ENCODE results near the gene MLYCD. TPM values are rescaled to one million over a fixed set of nuclear protein-coding genes. Genes with fewer than 3 reads are reported as not detected.
A peak's percentile ranks its signal among the peaks of the same experiment; 100 is the strongest.

Gene MLYCD
- total and polyA plus RNA-seq, 4 donors: 3.7 to 24.4 (median 7.5) TPM

GRCh38 chr16:83942815-83943515, 44.0 kb downstream of the MLYCD start:
- 18% methylated on average over 11 of the region's 11 CpGs for WGBS
- Histone ChIP-seq H3K4me3 (ENCODE audit: low read depth in 1 of 3, low read length in 3 of 3) (peak overlapping the region in 1 of 3 donors; percentile 4), H3K36me3 (ENCODE audit: control insufficient read depth in 4 of 4, insufficient read depth in 3 of 4, low read depth in 1 of 4, low read length in 3 of 4) (no peaks in the 10 kb centered on the region), H3K4me1 (ENCODE audit: control insufficient read depth in 4 of 4, insufficient read depth in 4 of 4, low read length in 3 of 4) (peaks cover 23 to 73% (median 62%) of the 10 kb centered on the region in 4 donors), H3K27me3 (ENCODE audit: control insufficient read depth in 4 of 4, insufficient read depth in 4 of 4, low read length in 3 of 4) (no peaks in the 10 kb centered on the region), H3K27ac (ENCODE audit: low read depth in 1 of 2, low read length in 2 of 2) (peak overlapping the region; percentile 75 to 82), H3K9me3 (ENCODE audit: control insufficient read depth in 4 of 4, low read length in 3 of 4) (no peaks in the 10 kb centered on the region), H3K9ac (ENCODE audit: low read depth in 1 of 2, low read length in 2 of 2) (no peak overlapping the region)
- peak; percentile 51 for DNase-seq (ENCODE audit: low spot score)
- TF ChIP-seq CTCF (IDR thresholded peaks at IDR 0.05; ENCODE audit: low read depth, low read length, missing input control) (no peak), RXRA (IDR thresholded peaks at IDR 0.05) (peak; percentile 98 to 100), RAD21 (IDR thresholded peaks at IDR 0.05) (peak; percentile 42 to 64), TAF1 (conservative IDR thresholded peaks at IDR 0.05) (no peak), ATF3 (IDR thresholded peaks at IDR 0.05) (peak; percentile 74), REST (IDR thresholded peaks at IDR 0.05) (peak; percentile 76), ZBTB33 (IDR thresholded peaks at IDR 0.05) (peak; percentile 93), FOXA2 (IDR thresholded peaks at IDR 0.05) (peak; percentile 83), NR2F2 (IDR thresholded peaks at IDR 0.05) (peak; percentile 76), MAX (IDR thresholded peaks at IDR 0.05) (peak; percentile 96), SP1 (IDR thresholded peaks at IDR 0.05) (peak; percentile 93), EGR1 (IDR thresholded peaks at IDR 0.05; ENCODE audit: low read depth in 2 of 2) (peak in 1 of 2 donors; percentile 86), FOXA1 (IDR thresholded peaks at IDR 0.05) (peak; percentile 87), HNF4A (conservative IDR thresholded peaks at IDR 0.05) (peak; percentile 80 to 92), HNF4G (IDR thresholded peaks at IDR 0.05) (peak; percentile 60), JUND (IDR thresholded peaks at IDR 0.05) (peak; percentile 35 to 85), GABPA (IDR thresholded peaks at IDR 0.05 in 1 of 2, conservative IDR thresholded peaks at IDR 0.05 in 1 of 2) (peak in 1 of 2 donors; percentile 66), YY1 (IDR thresholded peaks at IDR 0.05) (peak; percentile 79)

All from liver (tissue), 9 donors.